Cardiac fibroblast (primary cell): ENCODE results near the gene MYOZ2.
A peak's percentile ranks its signal among the peaks of the same experiment; 100 is the strongest.

Source experiments
- DNase-seq, 2 donors: peaks; one replicate each; pipeline versions ENCODE4 v3.0.0 to v3.0.0-alpha.2; 2010; ENCODE audit warnings: low read depth in 2 of 2
- H3K4me3 ChIP-seq, 2 donors: replicated peaks in 1 of 2; 1 replicate in 1 of 2; 2 replicates in 1 of 2; pipeline ENCODE4 v1.5.1; 2011; ENCODE audit warnings: low read depth in 2 of 2, low read length in 2 of 2, mild to moderate bottlenecking in 2 of 2, moderate library complexity in 1 of 2
- TF ChIP-seq, protein P1 (sequence below): IDR thresholded peaks from one replicate; pipeline ENCODE4 v1.5.1; 2011; ENCODE audit warnings: low read depth, mild to moderate bottlenecking, low read length, inconsistent platforms

MYOZ2 gene

DNA sequence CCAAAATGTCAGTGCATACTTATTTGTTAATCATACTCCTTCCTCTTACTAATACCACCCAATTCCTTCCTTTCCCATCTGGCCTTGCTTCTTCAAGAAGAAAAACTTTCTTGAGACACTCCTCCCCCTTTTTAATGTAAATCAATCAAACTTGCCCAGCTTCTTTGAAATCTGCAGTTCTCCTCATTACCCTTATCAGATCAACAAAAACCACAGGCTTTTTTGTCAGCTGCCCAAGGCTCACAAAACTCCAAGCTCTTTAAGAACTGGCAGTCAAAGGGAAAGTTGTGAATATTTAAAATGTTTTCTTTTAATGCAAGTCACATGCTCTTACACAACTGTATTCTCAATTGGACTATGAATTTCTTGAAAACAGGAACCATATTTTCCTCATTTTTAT is 11.3 kb upstream of the MYOZ2 start:
- TF ChIP-seq, protein P1, sequence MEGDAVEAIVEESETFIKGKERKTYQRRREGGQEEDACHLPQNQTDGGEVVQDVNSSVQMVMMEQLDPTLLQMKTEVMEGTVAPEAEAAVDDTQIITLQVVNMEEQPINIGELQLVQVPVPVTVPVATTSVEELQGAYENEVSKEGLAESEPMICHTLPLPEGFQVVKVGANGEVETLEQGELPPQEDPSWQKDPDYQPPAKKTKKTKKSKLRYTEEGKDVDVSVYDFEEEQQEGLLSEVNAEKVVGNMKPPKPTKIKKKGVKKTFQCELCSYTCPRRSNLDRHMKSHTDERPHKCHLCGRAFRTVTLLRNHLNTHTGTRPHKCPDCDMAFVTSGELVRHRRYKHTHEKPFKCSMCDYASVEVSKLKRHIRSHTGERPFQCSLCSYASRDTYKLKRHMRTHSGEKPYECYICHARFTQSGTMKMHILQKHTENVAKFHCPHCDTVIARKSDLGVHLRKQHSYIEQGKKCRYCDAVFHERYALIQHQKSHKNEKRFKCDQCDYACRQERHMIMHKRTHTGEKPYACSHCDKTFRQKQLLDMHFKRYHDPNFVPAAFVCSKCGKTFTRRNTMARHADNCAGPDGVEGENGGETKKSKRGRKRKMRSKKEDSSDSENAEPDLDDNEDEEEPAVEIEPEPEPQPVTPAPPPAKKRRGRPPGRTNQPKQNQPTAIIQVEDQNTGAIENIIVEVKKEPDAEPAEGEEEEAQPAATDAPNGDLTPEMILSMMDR: no peak
- no peak overlapping the region for H3K4me3 ChIP-seq
- peak in 1 of 2 donors; percentile 75 for DNase-seq

DNA sequence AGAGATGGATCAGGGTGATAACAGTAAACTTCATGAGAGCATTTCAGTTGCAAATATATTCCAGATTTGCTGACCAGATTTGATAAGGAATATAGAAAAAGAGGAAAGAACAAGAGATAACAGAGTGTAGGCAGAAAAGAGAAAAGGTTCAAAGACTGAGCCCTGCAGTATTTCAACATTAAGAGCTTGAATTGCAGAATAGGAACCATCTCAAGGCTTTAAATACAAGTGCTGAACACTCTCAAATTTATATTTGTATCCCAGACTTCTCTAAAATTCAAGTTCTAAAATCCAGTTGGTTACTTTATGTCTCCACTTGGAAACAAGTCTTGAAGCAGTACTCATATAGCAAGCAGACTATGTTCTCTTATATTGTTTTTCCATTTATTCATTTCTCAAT is 9.7 kb upstream of the MYOZ2 start:
- TF ChIP-seq, protein P1: no peak
- no peak for DNase-seq
- H3K4me3 ChIP-seq: no peak overlapping the region

DNA sequence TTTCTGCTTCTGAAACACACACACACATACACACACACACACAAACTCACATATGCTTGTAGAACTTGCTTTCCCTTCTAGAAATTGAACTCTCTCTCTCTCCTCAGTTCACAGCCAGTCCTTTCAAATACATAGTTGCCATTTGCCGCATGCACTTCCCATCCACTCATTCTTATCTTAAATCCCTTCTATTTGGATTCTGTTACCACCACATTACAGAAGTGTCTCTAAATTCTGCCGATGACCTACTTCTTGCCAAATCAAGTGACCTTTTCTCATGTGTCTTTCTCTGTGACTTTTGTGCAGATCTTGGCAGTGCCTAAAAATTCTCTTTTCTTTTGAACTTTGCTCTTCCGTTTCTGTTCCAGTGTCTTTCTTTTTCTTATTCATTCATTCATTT is 7.5 kb upstream of the MYOZ2 start:
- no peak for DNase-seq
- TF ChIP-seq, protein P1: no peak
- H3K4me3 ChIP-seq: no peak overlapping the region

DNA sequence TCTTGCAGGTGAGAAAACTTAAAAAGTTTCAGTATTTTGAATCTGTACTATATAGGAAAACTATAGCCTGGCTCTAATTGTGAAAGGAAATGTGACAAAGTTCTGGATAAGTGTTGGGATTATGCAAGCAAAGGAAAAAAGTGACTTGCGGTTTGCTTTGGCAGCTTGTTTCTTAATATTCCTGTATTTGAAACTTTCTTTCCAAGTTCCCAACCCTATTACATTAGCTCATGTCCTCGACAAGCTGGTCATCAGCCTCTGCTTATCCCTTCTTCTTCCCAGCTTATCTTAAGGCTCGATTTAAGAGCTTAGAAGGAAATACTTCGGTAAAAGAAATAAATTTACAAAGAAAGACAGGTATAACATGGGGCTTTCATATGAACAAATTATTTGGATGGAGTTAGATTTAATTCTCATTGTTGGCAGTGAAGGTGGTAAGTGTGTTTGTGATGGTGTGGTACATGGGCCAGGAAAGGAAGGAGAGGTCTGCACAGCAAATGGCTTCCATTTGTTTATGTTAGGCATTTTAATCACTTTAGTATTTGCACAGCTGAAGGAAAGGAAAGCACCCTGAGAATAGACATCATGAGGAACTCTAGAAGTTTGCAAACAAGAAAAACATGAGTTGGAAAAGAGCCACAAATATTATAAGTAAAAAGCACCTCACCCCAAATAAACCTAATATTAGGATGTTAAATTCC is 5.1 kb upstream of the MYOZ2 start:
- TF ChIP-seq, protein P1: no peak
- peak; percentile 48 to 83 for DNase-seq
- no peak overlapping the region for H3K4me3 ChIP-seq

DNA sequence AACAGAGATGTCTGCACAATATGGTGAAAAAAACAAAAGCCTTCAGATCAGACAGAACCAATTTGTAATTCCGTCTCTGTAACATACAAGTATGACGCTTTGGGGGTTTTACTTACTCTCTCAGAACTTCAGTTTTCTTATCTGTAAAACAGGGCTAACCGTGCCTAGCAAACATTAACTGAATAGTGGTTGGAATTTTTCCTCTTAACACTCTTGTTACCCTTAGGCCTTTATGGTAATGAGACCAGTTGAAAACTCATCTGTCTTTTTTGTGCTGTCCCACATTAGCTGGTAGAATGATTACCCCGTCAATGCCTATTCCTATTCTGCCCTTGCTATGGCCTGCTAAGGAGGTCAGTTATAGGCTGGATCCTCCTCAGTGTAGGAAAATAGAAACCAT is 4.5 kb upstream of the MYOZ2 start:
- DNase-seq: no peak

DNA sequence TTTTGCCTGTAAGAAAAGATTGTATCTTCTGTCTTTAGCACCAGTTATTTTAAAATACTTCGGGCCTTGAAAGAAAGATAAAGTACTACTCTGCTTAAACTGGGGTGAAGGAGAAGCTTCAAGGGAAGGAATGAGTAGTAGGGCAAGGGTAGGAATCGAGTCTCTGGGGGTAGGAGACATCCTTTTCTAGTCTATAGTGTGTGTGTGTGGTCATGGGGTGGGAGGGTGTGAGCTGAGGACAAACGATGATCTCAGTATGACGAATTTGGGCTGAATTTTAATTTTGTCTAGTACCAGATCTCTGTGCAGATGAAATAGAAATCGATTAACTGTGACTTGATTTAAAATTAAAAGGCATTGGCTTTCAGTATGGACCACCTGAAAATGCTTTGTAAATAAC is 3.3 kb upstream of the MYOZ2 start:
- no peak overlapping the region for H3K4me3 ChIP-seq
- TF ChIP-seq, protein P1: no peak
- DNase-seq: peak; percentile 46 to 71

More for the DNA sequence above, 4.5 kb upstream of the MYOZ2 start:
- TF ChIP-seq, protein P1: no peak
- H3K4me3 ChIP-seq: no peak overlapping the region

DNA sequence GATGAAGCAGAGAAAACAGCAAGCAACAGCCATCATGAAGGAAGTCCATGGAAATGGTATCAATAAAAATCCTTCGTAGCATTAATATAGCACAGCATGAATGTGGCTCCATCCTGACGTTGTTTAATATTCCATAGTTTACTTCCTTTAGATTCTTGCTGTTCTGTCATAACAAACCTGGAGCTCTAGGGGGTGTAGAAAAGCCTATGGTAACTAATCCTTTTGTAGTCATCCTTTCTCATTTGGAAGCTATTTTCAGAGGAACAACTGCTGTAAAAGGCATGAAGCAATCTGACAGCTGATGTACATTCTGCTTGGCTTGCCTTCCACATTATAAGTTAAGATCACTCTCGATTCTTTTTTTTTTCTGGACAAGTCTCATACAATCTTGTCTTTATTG is 914 bp downstream of the MYOZ2 start:
- peak; percentile 39 to 57 for DNase-seq
- no peak overlapping the region for H3K4me3 ChIP-seq
- TF ChIP-seq, protein P1: no peak
